ENCODE measurements around the gene CACNA1B.

GRCh38 chr9:137971477-137972138 lies 94.0 kb downstream of the CACNA1B start:
- no peak for TF ChIP-seq CTCF (conservative IDR thresholded peaks at IDR 0.05 in 1 of 2, IDR thresholded peaks at IDR 0.05 in 1 of 2; ENCODE audit: extremely low read depth in 1 of 2, insufficient read depth in 1 of 2, low read depth in 1 of 2, low read length in 2 of 2)
- TF ChIP-seq EZH2 (IDR thresholded peaks at IDR 0.05; ENCODE audit: borderline replicate concordance, low read length): no peak

Measured in mammary epithelial cell (primary cell).